GM13976 (cell line): ENCODE measurements around the gene PIGC.

Source experiments
- DNase-seq: peaks from one replicate; pipeline ENCODE4 v3.0.0; 2012; ENCODE audit warnings: low spot score
- in situ Hi-C: fragments of 300-500 bp; cut with MboI; formaldehyde crosslinking; loops from one replicate; pipeline ENCODE4 v1.12.0; 2022; ENCODE audit warnings: low sequenced_read_pairs, mixed read lengths, inconsistent platforms; ENCODE audit not compliant: unreplicated experiment
- TF ChIP-seq, protein P1 (sequence below): IDR thresholded peaks from 2 replicates; pipeline ENCODE4 v1.5.1; 2012; ENCODE audit warnings: borderline replicate concordance, mild to moderate bottlenecking; ENCODE audit not compliant: insufficient read depth; ENCODE audit errors: extremely low read depth, missing control alignments, control extremely low read depth

Gene PIGC

DNA sequence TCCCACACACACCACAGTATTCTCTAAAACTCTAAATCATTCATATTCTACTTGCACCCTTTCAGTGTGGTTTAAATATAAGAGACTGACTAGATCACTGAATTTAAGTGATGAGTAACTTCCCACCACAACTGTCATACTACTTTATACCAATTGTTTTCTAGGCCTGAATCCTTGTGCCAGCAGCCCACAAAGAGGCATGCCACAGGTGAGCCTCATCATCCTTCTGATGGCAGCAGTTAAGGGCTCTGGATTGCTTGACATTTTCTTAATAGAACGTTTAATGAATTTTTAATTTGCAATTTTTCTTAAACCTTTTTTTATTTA lies 13.8 kb downstream of the PIGC start:
- no peak for DNase-seq
- in situ Hi-C loops: no loop called here
- TF ChIP-seq, protein P1, sequence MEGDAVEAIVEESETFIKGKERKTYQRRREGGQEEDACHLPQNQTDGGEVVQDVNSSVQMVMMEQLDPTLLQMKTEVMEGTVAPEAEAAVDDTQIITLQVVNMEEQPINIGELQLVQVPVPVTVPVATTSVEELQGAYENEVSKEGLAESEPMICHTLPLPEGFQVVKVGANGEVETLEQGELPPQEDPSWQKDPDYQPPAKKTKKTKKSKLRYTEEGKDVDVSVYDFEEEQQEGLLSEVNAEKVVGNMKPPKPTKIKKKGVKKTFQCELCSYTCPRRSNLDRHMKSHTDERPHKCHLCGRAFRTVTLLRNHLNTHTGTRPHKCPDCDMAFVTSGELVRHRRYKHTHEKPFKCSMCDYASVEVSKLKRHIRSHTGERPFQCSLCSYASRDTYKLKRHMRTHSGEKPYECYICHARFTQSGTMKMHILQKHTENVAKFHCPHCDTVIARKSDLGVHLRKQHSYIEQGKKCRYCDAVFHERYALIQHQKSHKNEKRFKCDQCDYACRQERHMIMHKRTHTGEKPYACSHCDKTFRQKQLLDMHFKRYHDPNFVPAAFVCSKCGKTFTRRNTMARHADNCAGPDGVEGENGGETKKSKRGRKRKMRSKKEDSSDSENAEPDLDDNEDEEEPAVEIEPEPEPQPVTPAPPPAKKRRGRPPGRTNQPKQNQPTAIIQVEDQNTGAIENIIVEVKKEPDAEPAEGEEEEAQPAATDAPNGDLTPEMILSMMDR: no peak

- TF ChIP-seq, protein P1: peak; percentile 37
- in situ Hi-C loops: loop anchor here (10.0 kb wide), 1 partner anchor 435 kb away; no protein-coding TSS in a partner anchor
- peak; percentile 51 for DNase-seq
Measured at GRCh38 chr1:172429331-172430127, 14.3 kb downstream of the PIGC start.

DNA sequence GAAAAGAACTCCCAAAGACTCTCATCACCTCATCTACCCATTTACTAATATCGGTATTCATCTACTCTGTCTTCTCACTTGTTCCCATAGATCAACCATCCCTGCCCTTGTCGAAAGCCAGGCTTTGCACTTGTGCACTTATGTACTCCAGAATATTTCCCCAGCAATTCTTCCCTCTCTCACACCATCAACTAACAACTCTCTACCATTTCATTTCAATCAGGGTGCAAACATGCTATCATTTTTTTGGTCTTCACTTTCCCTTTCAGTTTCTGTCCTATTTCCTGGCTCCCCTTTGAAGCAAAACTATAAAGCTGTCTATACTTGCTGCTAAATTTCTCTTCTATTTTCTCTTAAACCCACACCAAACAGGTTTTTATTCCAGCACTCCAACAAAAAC lies 16.7 kb downstream of the PIGC start:
- in situ Hi-C loops: loop anchor here (10.0 kb wide), 1 partner anchor 432 kb away; no protein-coding TSS in a partner anchor
- TF ChIP-seq, protein P1: no peak
- no peak for DNase-seq

GRCh38 chr1:172425339-172425738 lies 18.5 kb downstream of the PIGC start:
- TF ChIP-seq, protein P1: no peak
- in situ Hi-C loops: loop anchor here (10.0 kb wide), 1 partner anchor 431 kb away; no protein-coding TSS in a partner anchor
- DNase-seq: no peak

GRCh38 chr1:172423336-172423735 lies 20.5 kb downstream of the PIGC start:
- in situ Hi-C loops: loop anchor here (10.0 kb wide), 1 partner anchor 429 kb away; no protein-coding TSS in a partner anchor
- DNase-seq: no peak

DNA sequence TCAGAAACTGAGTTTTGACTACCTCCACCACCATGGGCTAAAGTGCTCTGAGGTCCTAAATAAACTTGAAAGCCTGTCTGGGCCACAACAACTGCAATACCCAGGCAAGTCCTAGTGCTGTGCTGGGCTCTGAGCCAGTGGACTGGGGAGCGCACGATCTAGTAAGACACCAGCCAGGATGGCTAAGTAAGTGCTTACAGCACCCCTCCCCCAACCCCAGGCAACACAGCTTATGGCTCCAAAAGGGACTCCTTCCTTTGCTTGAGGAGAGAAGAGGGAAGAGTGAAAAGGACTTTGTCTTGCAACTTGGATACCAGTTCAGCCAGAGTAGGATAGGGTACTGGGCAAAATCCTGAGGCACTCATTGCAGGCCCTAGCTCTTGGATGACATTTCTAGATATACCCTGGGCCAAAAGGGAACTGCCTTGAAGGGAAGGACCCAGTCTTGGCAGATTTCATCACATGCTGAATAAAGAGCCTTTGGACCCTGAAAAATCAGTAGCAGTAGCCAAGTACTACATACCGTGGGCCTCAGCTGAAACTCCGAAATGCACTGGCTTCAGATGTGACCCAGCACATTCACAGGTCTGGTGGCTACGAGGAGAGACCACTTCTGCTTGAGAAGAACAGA lies 21.8 kb downstream of the PIGC start:
- in situ Hi-C loops: loop anchor here (10.0 kb wide), 1 partner anchor 427 kb away; no protein-coding TSS in a partner anchor
- DNase-seq: no peak
- TF ChIP-seq, protein P1: no peak

More at GRCh38 chr1:172423336-172423735, 20.5 kb downstream of the PIGC start:
- TF ChIP-seq, protein P1: no peak
